ENCODE results near the gene CHST2. TPM values are rescaled to one million over a fixed set of nuclear protein-coding genes. Genes with fewer than 3 reads are reported as not detected.
"Not testable (repeated sequence)": the region's sequence is repeated elsewhere in the genome, so short reads cannot be mapped to it uniquely, and the experiment has no call there.

Gene CHST2
- total RNA-seq, 1 donor from 2014 or later, result 51.7 TPM

DNA sequence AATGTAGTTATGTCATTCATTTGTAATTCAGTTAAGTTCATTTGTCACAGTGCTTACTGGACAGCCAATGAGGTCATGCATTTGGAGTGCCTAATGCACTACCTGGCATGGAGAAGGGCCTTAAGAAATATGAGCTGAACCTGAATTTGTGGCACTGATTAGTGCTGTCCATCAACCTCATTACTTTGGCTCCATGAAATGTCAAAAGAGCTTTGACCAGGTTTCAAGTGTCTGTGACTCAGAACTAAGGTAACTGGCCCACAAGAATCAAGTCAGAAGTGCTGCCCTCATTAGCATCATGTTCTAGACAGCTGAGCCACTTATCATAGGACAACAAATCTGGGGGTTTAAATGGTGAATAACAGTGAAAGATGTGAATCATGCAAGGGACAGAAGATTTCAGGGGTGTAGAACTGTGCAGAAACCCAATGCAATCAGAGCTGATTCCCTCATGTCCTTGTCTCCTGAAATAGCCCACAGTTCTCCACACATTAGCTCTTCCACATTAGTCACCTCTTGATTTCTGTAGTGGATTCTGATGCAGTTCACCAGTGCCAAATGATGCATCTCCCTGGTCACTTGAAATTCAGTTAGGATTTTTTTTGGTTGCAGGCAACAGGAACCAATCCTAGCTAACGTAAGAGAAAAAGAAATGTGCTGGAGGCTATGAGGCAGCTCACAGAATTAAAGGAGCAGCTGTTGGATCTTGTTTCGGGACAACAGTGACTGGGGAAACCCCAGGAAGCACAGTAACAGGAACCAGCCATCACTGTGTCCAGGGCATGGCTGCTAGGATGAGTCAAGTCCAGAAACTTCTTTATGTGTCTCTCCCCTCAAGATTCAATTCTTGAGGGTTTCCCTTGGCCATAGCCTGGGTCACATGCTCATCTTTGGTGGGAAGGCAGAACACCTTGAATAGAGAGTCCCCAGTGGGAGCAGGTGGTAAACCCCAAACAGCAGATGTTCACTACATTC lies 38.7 kb downstream of the CHST2 start:
- TF ChIP-seq CTCF (IDR thresholded peaks at IDR 0.05; ENCODE audit: partially characterized antibody, unreplicated experiment), result no peak
- DNase-seq, result no peak
- no peaks in the 10 kb centered on the region for H3K36me3 Mint-ChIP-seq (ENCODE audit: unreplicated experiment)
- H3K9me3 Mint-ChIP-seq (ENCODE audit: unreplicated experiment), result no peaks in the 10 kb centered on the region
- H3K27me3 Mint-ChIP-seq (ENCODE audit: unreplicated experiment), result no peaks in the 10 kb centered on the region
- no peak overlapping the region for H3K27ac Mint-ChIP-seq (ENCODE audit: unreplicated experiment)
- no peaks in the 10 kb centered on the region for H3K4me1 Mint-ChIP-seq (ENCODE audit: low read depth, unreplicated experiment)
- H3K4me3 Mint-ChIP-seq (ENCODE audit: unreplicated experiment), result no peak overlapping the region

GRCh38 chr3:143160437-143160836 lies 40.9 kb downstream of the CHST2 start:
- TF ChIP-seq CTCF (IDR thresholded peaks at IDR 0.05; ENCODE audit: partially characterized antibody, unreplicated experiment), result no peak
- Mint-ChIP-seq H3K36me3 (ENCODE audit: unreplicated experiment) (no peaks in the 10 kb centered on the region), H3K27me3 (ENCODE audit: unreplicated experiment) (peaks cover 2% of the 10 kb centered on the region), H3K9me3 (ENCODE audit: unreplicated experiment) (no peaks in the 10 kb centered on the region), H3K4me1 (ENCODE audit: low read depth, unreplicated experiment) (no peaks in the 10 kb centered on the region), H3K4me3 (ENCODE audit: unreplicated experiment) (no peak overlapping the region), H3K27ac (ENCODE audit: unreplicated experiment) (no peak overlapping the region)
- DNase-seq, result no peak

DNA sequence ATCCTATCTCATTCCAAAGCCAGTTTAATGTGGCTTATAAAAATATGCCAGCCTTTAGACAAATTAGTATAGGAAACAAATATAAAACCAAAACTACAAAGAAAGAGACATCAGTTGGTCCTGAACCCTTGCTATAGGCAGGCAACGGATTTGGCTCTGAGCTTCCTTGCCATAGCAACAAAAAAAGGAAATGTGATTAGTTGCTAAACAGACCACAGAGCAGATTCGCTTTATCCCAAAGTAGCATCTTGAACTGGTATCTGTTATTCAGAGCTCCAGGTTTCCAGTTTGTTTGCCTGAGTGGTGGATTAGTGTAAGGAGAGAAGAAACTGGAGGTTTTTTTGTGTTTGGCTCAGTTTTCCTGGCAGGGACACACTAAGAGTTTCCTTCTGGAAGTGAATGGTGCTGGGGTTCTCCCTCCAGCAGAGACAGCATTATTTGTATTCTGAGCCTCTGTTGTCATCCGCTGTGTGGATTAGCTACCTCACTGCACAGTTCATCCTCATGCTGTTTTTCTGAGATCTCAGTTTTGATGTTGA lies 44.1 kb downstream of the CHST2 start:
- H3K4me3 Mint-ChIP-seq (ENCODE audit: unreplicated experiment), result no peak overlapping the region
- no peaks in the 10 kb centered on the region for H3K9me3 Mint-ChIP-seq (ENCODE audit: unreplicated experiment)
- TF ChIP-seq CTCF (IDR thresholded peaks at IDR 0.05; ENCODE audit: partially characterized antibody, unreplicated experiment), result no peak
- H3K36me3 Mint-ChIP-seq (ENCODE audit: unreplicated experiment), result no peaks in the 10 kb centered on the region
- H3K27ac Mint-ChIP-seq (ENCODE audit: unreplicated experiment), result no peak overlapping the region
- H3K4me1 Mint-ChIP-seq (ENCODE audit: low read depth, unreplicated experiment), result no peaks in the 10 kb centered on the region
- H3K27me3 Mint-ChIP-seq (ENCODE audit: unreplicated experiment), result peaks cover 2% of the 10 kb centered on the region
- no peak for DNase-seq

DNA sequence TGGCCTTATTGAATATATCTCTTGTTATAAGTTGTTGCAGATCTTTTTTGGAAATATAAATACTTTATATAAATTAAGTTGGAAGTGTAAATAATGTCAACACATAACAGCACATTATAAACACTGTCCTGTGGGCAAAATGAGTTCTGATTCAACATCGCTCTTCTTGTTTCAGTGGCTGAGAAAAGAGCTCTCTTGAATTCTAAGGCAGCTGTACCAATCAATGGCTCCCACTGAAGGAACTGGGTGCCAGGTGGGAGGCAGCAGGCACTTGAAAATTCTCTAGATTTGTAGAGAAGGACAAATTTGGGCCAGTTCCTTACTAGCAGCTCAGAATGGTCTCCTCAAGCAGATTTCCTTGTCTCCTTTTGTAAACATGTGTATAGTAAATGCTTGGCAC lies 45.6 kb downstream of the CHST2 start:
- Mint-ChIP-seq H3K36me3 (ENCODE audit: unreplicated experiment) (peaks cover 5% of the 10 kb centered on the region), H3K27ac (ENCODE audit: unreplicated experiment) (no peak overlapping the region), H3K27me3 (ENCODE audit: unreplicated experiment) (peaks cover 6% of the 10 kb centered on the region), H3K4me1 (ENCODE audit: low read depth, unreplicated experiment) (no peaks in the 10 kb centered on the region), H3K9me3 (ENCODE audit: unreplicated experiment) (no peaks in the 10 kb centered on the region), H3K4me3 (ENCODE audit: unreplicated experiment) (no peak overlapping the region)
- no peak for DNase-seq
- TF ChIP-seq CTCF (IDR thresholded peaks at IDR 0.05; ENCODE audit: partially characterized antibody, unreplicated experiment), result no peak

- H3K27me3 Mint-ChIP-seq (ENCODE audit: unreplicated experiment); H3K36me3 Mint-ChIP-seq (ENCODE audit: unreplicated experiment); H3K4me1 Mint-ChIP-seq (ENCODE audit: low read depth, unreplicated experiment); H3K4me3 Mint-ChIP-seq (ENCODE audit: unreplicated experiment); DNase-seq; H3K9me3 Mint-ChIP-seq (ENCODE audit: unreplicated experiment); H3K27ac Mint-ChIP-seq (ENCODE audit: unreplicated experiment): not testable (repeated sequence)
These were observed 46.2 kb downstream of the CHST2 start for GRCh38 chr3:143165612-143166285.

Data from glutamatergic neuron (in vitro differentiated cells).